H4 (cell line): Measurements from ENCODE around the gene SETX. TPM values are rescaled to one million over a fixed set of nuclear protein-coding genes. Genes with fewer than 3 reads are reported as not detected.

Source experiments
- DNase-seq: peaks from one replicate; pipeline ENCODE4 v3.0.0-alpha.2; 2015; ENCODE audit warnings: low spot score
- total RNA-seq: library from RNA; depleted of rRNA; stranded (reverse); fragments of >200 nt; shearing (Covaris generic); gene quantifications from 2 replicates; pipeline ENCODE4 v1.2.3, GENCODE V29; 2014

Gene SETX
- total RNA-seq, 1 experiment from 2014 or later = 16.7 TPM

DNA sequence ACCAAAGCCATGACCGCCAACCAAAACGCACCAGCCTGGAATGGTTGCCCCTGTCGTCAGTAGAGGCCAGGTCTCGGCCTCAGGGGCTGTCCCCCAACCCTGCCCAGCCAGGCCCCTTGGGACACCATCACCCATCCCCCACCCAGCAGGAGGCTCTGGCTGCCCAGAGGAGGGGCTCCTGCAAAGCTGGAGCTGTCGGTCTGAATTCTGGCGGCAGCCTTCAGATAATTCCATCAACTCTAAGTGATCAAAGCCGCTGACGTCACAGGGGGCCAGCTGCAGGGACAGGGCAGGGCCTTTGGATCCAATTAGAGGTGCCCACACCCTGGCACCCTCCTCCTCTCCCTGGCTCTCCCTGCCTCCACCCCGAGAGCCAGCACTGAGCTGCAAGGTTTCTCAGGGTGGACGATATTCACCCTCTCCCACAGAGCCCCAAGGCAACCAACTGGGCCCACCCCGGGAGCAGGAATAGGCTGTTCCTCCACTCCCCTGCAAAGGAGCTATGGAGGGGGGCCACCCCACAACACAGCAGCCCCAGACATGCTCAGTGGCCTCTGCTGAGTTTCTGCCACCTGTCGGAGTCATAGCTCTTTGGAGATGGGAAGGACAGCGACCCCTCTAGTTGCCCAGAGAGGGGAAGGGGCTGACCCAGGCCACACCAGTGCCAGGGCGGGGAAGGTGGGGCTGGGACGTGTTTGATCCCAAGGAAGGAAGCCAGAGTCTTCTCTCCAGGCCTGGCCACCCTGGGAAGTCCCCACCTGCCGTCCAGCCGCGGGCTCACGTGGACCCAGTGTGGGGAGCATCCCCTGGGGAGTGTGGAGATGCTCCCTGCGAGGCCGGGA is 114.6 kb downstream of the SETX start:
- DNase-seq = no peak

DNA sequence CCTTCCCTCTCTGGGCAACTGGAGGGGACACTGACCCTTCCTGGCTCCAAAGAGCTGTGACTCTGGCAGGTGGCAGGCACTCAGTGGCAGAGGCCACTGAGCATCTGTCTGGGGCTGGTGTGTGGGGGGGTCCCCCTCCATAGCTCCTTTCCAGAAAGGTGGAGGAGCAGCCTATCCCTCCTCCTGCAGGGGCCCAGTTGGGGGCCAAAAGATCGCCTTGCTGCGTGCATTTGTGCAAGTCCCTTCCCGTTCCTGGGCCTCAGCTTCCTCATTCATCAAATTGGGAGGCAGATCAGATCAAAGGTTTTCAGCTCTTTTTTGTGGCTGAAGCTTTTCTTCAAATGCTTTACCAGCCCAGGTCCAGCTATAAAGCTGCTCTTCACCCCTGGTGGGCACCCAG is 115.3 kb downstream of the SETX start:
- no peak for DNase-seq

- no peak for DNase-seq
These were observed 115.8 kb downstream of the SETX start for GRCh38 chr9:132238992-132239391.

DNA sequence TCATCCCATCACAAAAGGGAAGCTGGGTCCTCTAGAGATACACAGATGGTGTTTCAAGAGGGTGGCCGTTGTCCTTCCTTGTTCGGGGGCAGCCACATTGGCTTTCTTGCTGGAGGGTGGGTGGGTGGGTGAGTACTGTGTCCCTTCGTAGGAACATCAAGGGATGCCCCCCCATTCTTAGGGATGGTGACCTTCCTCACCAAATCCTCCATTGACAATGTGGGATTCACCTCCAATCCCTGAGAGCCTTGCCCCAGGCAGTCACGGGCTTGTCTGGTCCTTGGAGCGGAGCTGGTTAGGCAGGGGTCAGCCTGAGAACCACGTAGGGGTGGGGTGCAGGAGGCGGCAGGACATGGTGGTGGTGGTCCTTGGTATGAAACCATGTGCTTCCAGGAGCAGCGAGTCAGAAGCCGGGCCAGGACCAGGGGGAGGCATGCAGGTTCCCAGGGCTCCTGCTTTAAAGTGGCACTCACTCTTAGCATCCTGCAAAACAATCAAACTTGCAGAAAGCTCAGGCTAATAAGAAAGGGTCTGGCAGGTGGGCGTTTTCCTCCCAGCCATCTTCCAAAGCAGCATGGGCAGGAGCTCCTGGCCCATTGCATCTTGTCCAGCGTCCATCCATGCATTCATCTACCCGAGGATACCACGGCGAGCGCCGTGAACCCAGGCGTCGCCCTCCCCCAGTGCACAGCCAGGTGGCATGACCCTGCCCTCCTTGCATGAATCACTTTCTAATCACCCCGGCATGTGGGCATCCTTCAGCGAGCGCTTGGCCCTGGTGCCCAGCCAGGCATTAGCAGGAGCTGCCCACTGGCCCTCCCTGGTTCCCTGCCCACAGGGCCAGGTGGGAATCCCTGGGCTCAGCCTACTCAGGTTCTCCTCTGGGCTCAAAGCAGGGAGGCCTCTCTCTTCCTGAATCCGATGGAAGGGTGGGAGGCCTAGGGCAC is 116.5 kb downstream of the SETX start:
- no peak for DNase-seq

DNA sequence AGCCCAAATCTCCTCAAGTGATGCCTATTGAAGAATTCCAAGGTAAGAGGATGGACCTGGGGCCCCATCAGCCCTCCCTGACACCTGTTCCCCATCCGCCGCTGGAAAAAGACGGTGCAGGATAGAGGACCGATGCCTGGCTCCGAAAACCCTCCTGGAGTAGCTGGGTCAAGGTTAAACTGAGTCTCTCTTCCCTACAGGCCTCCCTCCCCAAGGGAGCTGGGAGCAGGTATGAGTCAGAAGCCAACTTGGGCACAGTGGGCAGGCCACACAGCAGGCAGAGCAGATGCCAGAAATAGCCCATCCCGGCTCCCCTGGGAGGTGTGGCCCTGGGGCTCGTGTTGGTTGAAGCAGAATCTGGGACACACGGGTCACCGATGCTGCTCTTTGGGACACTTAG is 117.3 kb downstream of the SETX start:
- DNase-seq = no peak

DNA sequence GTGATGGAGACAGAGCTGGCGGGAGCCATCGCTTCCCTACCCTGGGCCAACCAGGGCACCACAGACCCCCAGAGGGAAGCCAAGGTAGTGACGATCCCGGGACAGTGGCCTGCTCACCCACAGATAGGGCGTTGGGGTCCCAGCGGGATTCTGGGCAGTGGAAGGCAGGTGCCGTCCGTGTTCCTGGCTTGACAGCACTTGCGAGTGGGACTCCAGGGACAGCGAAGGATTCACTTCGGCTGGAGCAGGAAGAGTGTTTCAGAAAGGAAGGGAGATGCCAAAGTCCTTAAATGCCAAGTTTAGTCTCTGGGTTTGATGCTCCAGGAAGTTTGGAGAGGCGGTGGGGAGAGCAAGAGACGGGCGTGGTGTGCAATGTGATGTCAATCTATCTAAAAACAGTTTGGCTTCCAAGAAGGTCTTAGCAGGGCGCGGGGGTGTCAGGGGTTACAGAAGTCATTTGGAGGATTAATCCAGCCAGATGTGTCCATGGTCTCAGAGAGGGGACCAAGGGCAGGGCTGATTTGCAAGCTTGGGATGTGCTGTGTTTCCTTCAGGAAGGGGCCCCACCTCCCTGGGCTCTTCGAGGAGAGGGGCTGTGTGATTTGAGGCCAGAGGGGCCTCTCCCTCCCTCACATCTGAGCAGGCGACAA is 118.0 kb downstream of the SETX start:
- DNase-seq = no peak

GRCh38 chr9:132235894-132236661 is 118.7 kb downstream of the SETX start:
- DNase-seq = peak; percentile 62

GRCh38 chr9:132235125-132235524 is 119.7 kb downstream of the SETX start:
- DNase-seq = no peak

DNA sequence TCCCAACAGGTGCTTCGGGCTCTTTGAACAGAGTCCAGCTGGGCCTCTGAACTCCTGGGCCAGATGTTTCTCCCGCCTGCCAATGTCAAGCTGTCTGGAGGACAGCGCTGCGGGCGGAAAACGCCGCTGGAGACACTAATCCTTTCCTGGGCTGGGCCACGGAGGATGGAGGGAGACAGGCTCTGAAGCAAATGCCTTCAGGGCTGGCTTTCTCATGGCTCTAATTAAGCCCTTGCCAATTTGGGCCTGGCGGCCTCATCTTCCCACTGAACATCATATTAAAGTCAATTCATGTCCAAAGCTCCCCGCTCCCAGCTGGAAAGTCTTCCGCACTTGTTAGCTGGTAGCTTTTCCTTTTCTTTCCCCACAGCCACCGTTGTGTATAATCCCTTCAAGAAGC is 120.3 kb downstream of the SETX start:
- no peak for DNase-seq

GRCh38 chr9:132233138-132233537 is 121.6 kb downstream of the SETX start:
- no peak for DNase-seq

DNA sequence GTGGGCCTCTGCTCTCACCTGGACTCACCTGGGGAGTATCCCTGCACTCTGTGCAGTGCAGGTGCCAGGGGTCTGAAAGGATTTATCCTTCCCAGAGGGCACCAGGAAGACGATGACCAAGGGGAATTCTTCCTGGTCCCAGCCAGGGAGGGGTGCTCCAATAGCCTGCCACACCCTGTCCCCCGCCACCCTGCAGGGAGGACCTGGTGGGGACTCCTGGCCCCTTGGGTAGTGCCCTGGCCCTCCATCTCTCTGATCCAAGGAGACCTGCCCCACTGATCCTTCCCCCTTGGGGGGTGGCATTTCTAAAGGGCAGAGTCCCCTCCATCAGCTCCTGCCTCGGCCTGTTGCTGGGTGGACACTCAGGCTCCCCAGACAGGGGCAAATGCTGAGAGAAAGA is 122.3 kb downstream of the SETX start:
- DNase-seq = no peak

- DNase-seq = no peak
These were observed 123.6 kb downstream of the SETX start for GRCh38 chr9:132231019-132231701.

- DNase-seq = no peak
These were observed 124.2 kb downstream of the SETX start for GRCh38 chr9:132230605-132231004.

DNA sequence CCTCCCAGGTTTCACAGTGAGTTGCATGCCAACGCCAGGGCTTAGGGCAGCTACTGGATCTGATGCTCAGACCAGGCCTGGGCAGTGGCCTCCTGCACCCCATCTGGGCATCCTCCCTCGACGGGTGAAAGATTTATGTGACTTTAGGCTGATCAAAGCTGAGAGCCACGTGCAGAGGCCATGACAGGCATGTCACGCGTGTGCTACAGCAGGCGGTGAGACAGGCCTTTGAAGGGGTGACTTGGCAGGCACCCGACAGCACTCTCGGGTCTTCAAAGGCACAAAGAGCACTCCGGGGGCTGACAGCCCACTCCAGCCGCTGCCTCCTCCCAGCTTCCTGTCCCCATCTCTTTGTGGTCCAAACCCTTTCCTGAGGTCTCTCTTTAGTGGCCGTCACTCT is 126.7 kb downstream of the SETX start:
- DNase-seq = no peak

DNA sequence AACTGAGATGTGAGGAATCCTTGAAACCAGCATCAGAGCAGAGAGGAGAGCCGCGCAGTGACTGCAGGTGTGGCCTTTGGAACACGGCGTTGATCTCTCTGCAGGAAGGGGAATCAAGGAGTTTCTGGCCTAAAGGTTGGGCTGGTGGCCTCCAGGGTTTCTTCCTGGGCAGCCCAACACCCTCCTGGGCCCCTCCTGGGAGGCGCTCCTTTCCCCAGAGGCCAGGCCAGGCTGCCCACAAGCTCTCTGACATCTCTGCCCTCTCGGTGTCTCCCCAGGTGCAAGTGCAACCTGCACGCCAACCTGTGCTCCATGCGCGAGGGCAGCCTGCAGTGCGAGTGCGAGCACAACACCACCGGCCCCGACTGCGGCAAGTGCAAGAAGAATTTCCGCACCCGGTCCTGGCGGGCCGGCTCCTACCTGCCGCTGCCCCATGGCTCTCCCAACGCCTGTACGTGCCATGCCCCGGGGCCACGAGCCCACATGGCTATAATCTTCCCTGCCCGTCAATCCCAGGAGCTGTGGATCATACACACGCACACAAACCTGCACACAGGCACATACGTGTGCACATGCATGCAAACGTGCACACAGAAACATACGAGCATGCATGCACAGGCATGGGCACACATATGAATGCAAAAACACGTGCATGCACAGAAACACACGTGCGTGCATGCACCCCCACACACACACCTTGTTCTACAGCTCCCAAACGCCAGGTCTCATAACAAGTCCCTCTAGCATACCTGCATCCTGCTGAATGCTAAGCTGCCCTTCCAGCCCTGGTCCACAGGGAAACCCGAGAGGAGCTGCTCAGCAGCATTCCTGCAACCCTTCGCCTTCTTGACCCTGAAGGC is 128.0 kb downstream of the SETX start:
- DNase-seq = no peak

- DNase-seq = no peak
These were observed 130.1 kb downstream of the SETX start for GRCh38 chr9:132224645-132225044.

GRCh38 chr9:132221941-132222340 is 132.8 kb downstream of the SETX start:
- DNase-seq = no peak

DNA sequence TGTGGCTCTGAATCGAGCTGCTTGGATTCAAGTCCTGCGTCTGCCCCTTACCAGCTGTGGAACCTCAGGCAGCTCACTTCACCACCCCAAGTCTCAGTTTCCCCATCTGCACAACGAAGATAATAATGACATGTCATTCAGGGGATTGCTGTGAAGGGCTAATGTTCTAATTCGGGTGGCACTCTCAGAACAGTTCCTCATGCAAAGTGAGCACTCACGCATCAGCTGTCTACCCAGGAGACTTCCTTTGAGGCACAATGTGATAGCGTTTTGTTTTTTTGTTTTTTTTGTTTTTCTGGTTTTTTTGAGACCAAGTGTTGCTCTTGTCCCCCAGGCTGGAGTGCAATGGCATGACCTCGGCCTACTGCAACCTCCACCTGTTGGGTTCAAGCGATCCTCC is 136.6 kb downstream of the SETX start:
- DNase-seq = no peak

DNA sequence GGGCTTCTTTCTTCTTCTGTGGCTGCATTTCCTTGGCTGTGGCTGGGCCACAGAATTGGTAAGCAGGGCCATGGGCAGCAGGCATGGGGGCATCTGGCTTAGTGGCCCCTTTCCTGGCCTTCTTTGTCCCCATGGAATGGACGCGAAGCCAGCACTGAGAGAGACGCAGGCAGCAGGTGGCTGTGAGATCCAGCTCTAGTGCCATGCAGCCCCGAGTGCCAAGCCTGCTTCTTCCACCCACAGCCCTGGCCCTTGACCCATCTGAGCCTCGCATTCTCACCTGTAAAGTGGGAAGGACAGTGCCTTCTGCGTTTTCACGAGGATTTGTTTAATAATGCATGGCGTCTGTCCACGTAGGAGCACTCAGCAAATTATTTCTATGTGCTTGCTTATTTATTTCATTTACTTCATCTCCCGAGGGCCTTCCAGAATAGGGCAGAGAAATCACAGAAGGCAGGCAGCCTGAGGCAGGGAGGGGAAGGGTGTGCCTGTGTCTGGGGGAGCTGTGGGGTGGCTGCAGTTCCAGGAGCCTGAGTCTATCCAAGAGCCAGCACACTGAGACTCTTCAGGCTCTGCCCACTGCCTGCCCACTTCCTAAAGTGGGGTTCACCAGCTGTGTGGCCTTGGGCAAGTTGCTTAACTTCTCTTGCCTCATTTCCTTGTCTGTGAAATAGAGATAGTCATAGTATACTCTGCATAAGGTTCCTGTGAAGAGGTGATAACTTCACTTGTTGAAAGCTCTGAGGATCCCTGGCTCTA is 137.7 kb downstream of the SETX start:
- no peak for DNase-seq
